OCI-LY3 (cell line): Measurements from ENCODE around the gene GSTO2.

Experiments used
- EZH2phosphoT487 ChIP-seq: fragments of 200-600 bp; shearing (Covaris generic); IDR thresholded peaks from 2 replicates; pipeline ENCODE4 v1.6.1; 2018; ENCODE audit warnings: antibody characterized with exemption, mixed run types, low read depth
- TF ChIP-seq, protein P1 (sequence below): fragments of 200-600, 300-600 bp; sonication (generic); IDR thresholded peaks from 2 replicates; pipeline ENCODE4 v1.5.1; 2014; ENCODE audit warnings: antibody characterized with exemption, low read length, low read depth

DNA sequence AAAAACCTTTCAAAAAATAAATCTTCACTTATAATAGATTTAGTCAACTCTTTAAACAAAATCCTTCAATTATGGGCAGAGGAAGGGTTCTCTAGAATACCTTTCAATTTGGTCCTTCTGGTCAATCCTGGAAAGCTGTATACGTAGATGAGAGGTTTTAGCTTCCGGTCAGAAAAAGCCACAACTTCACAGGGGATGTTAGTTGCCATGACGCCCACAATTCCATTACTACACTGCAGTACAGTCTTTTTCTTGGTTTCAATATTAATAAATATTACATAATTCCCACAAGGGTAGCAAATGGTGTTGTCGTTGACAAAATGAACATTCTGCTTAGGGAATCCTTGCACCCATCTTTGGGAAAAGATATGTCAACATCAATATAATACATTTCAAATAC, 38.5 kb upstream of the GSTO2 start:
- TF ChIP-seq, protein P1, sequence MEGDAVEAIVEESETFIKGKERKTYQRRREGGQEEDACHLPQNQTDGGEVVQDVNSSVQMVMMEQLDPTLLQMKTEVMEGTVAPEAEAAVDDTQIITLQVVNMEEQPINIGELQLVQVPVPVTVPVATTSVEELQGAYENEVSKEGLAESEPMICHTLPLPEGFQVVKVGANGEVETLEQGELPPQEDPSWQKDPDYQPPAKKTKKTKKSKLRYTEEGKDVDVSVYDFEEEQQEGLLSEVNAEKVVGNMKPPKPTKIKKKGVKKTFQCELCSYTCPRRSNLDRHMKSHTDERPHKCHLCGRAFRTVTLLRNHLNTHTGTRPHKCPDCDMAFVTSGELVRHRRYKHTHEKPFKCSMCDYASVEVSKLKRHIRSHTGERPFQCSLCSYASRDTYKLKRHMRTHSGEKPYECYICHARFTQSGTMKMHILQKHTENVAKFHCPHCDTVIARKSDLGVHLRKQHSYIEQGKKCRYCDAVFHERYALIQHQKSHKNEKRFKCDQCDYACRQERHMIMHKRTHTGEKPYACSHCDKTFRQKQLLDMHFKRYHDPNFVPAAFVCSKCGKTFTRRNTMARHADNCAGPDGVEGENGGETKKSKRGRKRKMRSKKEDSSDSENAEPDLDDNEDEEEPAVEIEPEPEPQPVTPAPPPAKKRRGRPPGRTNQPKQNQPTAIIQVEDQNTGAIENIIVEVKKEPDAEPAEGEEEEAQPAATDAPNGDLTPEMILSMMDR: no peak
- no peak for TF ChIP-seq EZH2phosphoT487
